ENCODE results near the gene NAT8L.

Gene NAT8L

DNA sequence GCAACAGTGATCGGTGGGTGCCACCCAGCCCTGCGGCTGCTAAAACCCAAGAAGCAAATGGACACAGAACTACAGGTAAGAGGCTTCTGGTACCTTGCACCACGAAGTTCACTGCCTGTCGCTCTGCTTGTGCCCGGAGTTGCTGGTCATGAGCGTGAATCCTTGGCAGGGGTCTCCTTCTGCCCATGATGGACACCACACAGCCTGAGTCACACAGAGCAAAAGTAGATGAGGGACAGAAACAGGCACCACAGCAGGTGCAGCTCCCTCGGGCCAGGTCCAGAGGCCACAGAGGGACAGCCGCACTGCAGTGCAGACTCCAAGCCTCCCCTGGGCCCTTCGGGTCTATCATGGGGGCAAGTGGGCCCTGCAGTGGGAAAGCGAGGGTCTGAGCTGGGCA lies 22.4 kb downstream of the NAT8L start:
- no peak for TF ChIP-seq CTCF (conservative IDR thresholded peaks at IDR 0.05; ENCODE audit: control insufficient read depth, insufficient read depth, low read depth, low read length)
- H3K4me3 ChIP-seq (ENCODE audit: control insufficient read depth, low read depth, low read length) = no peak overlapping the region
- no peak for DNase-seq (ENCODE audit: low read depth)

- TF ChIP-seq CTCF (conservative IDR thresholded peaks at IDR 0.05; ENCODE audit: control insufficient read depth, insufficient read depth, low read depth, low read length) = no peak
- no peak for DNase-seq (ENCODE audit: low read depth)
- no peak overlapping the region for H3K4me3 ChIP-seq (ENCODE audit: control insufficient read depth, low read depth, low read length)
Measured at GRCh38 chr4:2082118-2082517, 23.0 kb downstream of the NAT8L start.

DNA sequence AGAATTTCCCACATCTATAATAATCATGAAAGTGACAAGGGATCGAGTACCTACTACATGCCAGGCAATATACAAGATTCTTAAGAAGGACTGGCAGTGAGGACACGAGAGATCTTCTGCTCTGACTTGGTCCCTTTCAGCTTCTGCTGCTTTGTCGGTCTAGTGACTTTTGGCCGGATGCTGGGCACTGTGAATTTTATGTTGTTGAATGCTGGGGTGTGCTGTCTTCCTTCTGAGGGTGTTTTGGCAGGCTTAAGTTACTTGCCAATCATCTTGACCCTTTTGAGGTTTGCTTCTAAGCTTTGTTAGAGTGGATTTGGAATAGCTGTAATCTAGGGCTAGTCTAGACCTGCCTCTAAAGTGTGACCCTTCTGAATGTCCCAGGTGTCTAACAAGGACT lies 23.5 kb downstream of the NAT8L start:
- H3K4me3 ChIP-seq (ENCODE audit: control insufficient read depth, low read depth, low read length) = no peak overlapping the region
- no peak for TF ChIP-seq CTCF (conservative IDR thresholded peaks at IDR 0.05; ENCODE audit: control insufficient read depth, insufficient read depth, low read depth, low read length)
- DNase-seq (ENCODE audit: low read depth) = no peak

GRCh38 chr4:2083116-2083825 lies 24.1 kb downstream of the NAT8L start:
- TF ChIP-seq CTCF (conservative IDR thresholded peaks at IDR 0.05; ENCODE audit: control insufficient read depth, insufficient read depth, low read depth, low read length) = no peak
- H3K4me3 ChIP-seq (ENCODE audit: control insufficient read depth, low read depth, low read length) = no peak overlapping the region
- DNase-seq (ENCODE audit: low read depth) = no peak

GRCh38 chr4:2083826-2084160 lies 24.7 kb downstream of the NAT8L start:
- TF ChIP-seq CTCF (conservative IDR thresholded peaks at IDR 0.05; ENCODE audit: control insufficient read depth, insufficient read depth, low read depth, low read length) = no peak
- H3K4me3 ChIP-seq (ENCODE audit: control insufficient read depth, low read depth, low read length) = no peak overlapping the region
- DNase-seq (ENCODE audit: low read depth) = no peak

GRCh38 chr4:2084316-2084715 lies 25.2 kb downstream of the NAT8L start:
- DNase-seq (ENCODE audit: low read depth) = peak; percentile 19
- no peak for TF ChIP-seq CTCF (conservative IDR thresholded peaks at IDR 0.05; ENCODE audit: control insufficient read depth, insufficient read depth, low read depth, low read length)
- H3K4me3 ChIP-seq (ENCODE audit: control insufficient read depth, low read depth, low read length) = no peak overlapping the region

DNA sequence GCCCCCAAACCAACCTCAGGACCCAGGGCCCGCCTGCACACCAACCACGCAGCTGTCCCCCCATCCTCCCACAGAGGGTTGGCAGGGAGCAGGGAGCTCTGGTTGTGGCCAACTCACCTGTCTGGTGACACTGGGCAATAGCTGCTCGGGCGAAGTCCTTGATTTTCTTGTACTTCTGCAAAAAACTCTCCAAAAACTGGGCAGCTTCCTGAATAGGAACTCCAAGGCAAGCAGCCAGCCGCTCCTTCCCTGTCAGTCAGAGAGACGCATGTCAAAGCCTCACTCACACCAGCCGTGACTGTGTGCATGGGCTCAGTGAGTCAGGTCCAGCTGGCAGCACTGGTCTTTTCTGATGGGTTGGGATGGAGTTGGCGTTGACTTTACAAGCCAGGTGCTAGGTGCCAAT lies 26.4 kb downstream of the NAT8L start:
- H3K4me3 ChIP-seq (ENCODE audit: control insufficient read depth, low read depth, low read length) = no peak overlapping the region
- TF ChIP-seq CTCF (conservative IDR thresholded peaks at IDR 0.05; ENCODE audit: control insufficient read depth, insufficient read depth, low read depth, low read length) = no peak
- DNase-seq (ENCODE audit: low read depth) = no peak
